Sigmoid colon (tissue), 4 donors: ENCODE measurements around the gene ARID5B.

Experiments used
- CTCF ChIP-seq, 4 experiments: fragments of 450-650 bp in 3 of 4; fragments of 200-600 bp in 1 of 4; IDR thresholded peaks; one replicate each; pipeline ENCODE4 v1.5.1; 2016 to 2019; ENCODE audit warnings: antibody characterized with exemption in 4 of 4, mild to moderate bottlenecking in 3 of 4, moderate library complexity in 2 of 4
- POLR2A ChIP-seq, 2 donors: fragments of 450-650 bp; IDR thresholded peaks; one replicate each; pipeline ENCODE4 v1.6.1; 2016; ENCODE audit warnings: antibody characterized with exemption in 2 of 2, mild to moderate bottlenecking in 2 of 2, moderate library complexity in 2 of 2
- POLR2AphosphoS5 ChIP-seq, 4 donors: sonication (generic); formaldehyde crosslinking; IDR thresholded peaks; one replicate each; pipeline ENCODE4 v1.6.1; 2017; ENCODE audit warnings: antibody characterized with exemption in 4 of 4

GRCh38 chr10:62092301-62093030 lies 191.0 kb downstream of the ARID5B start:
- TF ChIP-seq POLR2AphosphoS5 (IDR thresholded peaks at IDR 0.05) (peak in 1 of 4 donors; percentile 2), POLR2A (IDR thresholded peaks at IDR 0.05) (no peak), CTCF (IDR thresholded peaks at IDR 0.05) (no peak)
